Nephron progenitor cell (in vitro differentiated cells): ENCODE data around the gene ZXDC.

Source experiments
- DNase-seq: peaks from one replicate; pipeline ENCODE4 v3.0.0; 2021
- H3K27ac Mint-ChIP-seq: 2 replicates; pipeline ENCODE4 v1.8.0; 2021; ENCODE audit warnings: mild to moderate bottlenecking, moderate library complexity, mixed read lengths
- H3K27me3 Mint-ChIP-seq: 2 replicates; pipeline ENCODE4 v1.8.0; 2021; ENCODE audit warnings: mild to moderate bottlenecking, low read depth, mixed read lengths; ENCODE audit not compliant: poor library complexity
- H3K36me3 Mint-ChIP-seq: 2 replicates; pipeline ENCODE4 v1.8.0; 2021; ENCODE audit warnings: low read depth, mixed read lengths
- H3K4me1 Mint-ChIP-seq: 2 replicates; pipeline ENCODE4 v1.8.0; 2021; ENCODE audit warnings: mixed read lengths
- H3K4me3 Mint-ChIP-seq: 2 replicates; pipeline ENCODE4 v1.8.0; 2021; ENCODE audit warnings: mild to moderate bottlenecking, moderate library complexity, mixed read lengths
- H3K9me3 Mint-ChIP-seq: 2 replicates; pipeline ENCODE4 v1.8.0; 2021; ENCODE audit warnings: mild to moderate bottlenecking, moderate library complexity, mixed read lengths
- CTCF ChIP-seq: fragments of 200-600 bp; sonication (generic); IDR thresholded peaks from 2 replicates; pipeline ENCODE4 v1.5.0; 2021; ENCODE audit warnings: antibody characterized with exemption

The ZXDC gene

GRCh38 chr3:126508564-126508964 lies 32.9 kb upstream of the ZXDC start:
- Mint-ChIP-seq H3K4me1 (peaks cover 10% of the 10 kb centered on the region), H3K27ac (no peak overlapping the region), H3K9me3 (no peaks in the 10 kb centered on the region), H3K4me3 (no peak overlapping the region), H3K27me3 (peaks cover 10% of the 10 kb centered on the region), H3K36me3 (no peaks in the 10 kb centered on the region)
- no peak for DNase-seq
- TF ChIP-seq CTCF: no peak

GRCh38 chr3:126507886-126508285 lies 32.2 kb upstream of the ZXDC start:
- TF ChIP-seq CTCF: no peak
- H3K4me1 Mint-ChIP-seq: peaks cover 10% of the 10 kb centered on the region
- DNase-seq: no peak
- H3K4me3 Mint-ChIP-seq: no peak overlapping the region
- peaks cover 10% of the 10 kb centered on the region for H3K27me3 Mint-ChIP-seq
- H3K36me3 Mint-ChIP-seq: no peaks in the 10 kb centered on the region
- no peaks in the 10 kb centered on the region for H3K9me3 Mint-ChIP-seq
- H3K27ac Mint-ChIP-seq: no peak overlapping the region

GRCh38 chr3:126503701-126504100 lies 28.0 kb upstream of the ZXDC start:
- Mint-ChIP-seq H3K36me3 (no peaks in the 10 kb centered on the region), H3K27me3 (peaks cover 13% of the 10 kb centered on the region), H3K4me3 (no peak overlapping the region), H3K4me1 (peaks cover 7% of the 10 kb centered on the region), H3K9me3 (no peaks in the 10 kb centered on the region), H3K27ac (no peak overlapping the region)
- no peak for TF ChIP-seq CTCF
- DNase-seq: no peak

- no peaks in the 10 kb centered on the region for H3K9me3 Mint-ChIP-seq
- peaks cover 13% of the 10 kb centered on the region for H3K27me3 Mint-ChIP-seq
- no peak overlapping the region for H3K4me3 Mint-ChIP-seq
- peaks cover 9% of the 10 kb centered on the region for H3K4me1 Mint-ChIP-seq
- no peaks in the 10 kb centered on the region for H3K36me3 Mint-ChIP-seq
- DNase-seq: no peak
- TF ChIP-seq CTCF: no peak
- H3K27ac Mint-ChIP-seq: no peak overlapping the region
These were observed 27.0 kb upstream of the ZXDC start for GRCh38 chr3:126502656-126503055.

GRCh38 chr3:126501736-126502135 lies 26.0 kb upstream of the ZXDC start:
- TF ChIP-seq CTCF: no peak
- Mint-ChIP-seq H3K4me3 (no peak overlapping the region), H3K27ac (no peak overlapping the region), H3K9me3 (no peaks in the 10 kb centered on the region), H3K36me3 (no peaks in the 10 kb centered on the region), H3K4me1 (peaks cover 16% of the 10 kb centered on the region), H3K27me3 (peaks cover 13% of the 10 kb centered on the region)
- DNase-seq: no peak

GRCh38 chr3:126501054-126501453 lies 25.4 kb upstream of the ZXDC start:
- no peak for TF ChIP-seq CTCF
- H3K27me3 Mint-ChIP-seq: peaks cover 13% of the 10 kb centered on the region
- H3K4me3 Mint-ChIP-seq: no peak overlapping the region
- H3K9me3 Mint-ChIP-seq: no peaks in the 10 kb centered on the region
- H3K27ac Mint-ChIP-seq: no peak overlapping the region
- H3K36me3 Mint-ChIP-seq: no peaks in the 10 kb centered on the region
- H3K4me1 Mint-ChIP-seq: peaks cover 17% of the 10 kb centered on the region
- DNase-seq: no peak
